Measurements from ENCODE around the gene LHFPL4.

The LHFPL4 gene

GRCh38 chr3:9455596-9456131 is 98.0 kb downstream of the LHFPL4 start:
- Histone ChIP-seq H3K9me3 (ENCODE audit: control insufficient read depth, low read length) (no peaks in the 10 kb centered on the region), H2AFZ (ENCODE audit: low read depth, low read length) (no peak overlapping the region), H2BK12ac (ENCODE audit: low read length in 2 of 2) (no peak overlapping the region), H3K4me1 (ENCODE audit: control insufficient read depth, insufficient read depth, low read depth, low read length) (no peaks in the 10 kb centered on the region), H3K4ac (ENCODE audit: low read depth in 1 of 2, low read length in 2 of 2) (no peak overlapping the region), H2BK15ac (ENCODE audit: low read depth, poor library complexity, severe bottlenecking) (no peak overlapping the region), H3K9ac (ENCODE audit: low read length) (no peak overlapping the region), H2BK5ac (ENCODE audit: low read depth, low read length, poor library complexity, severe bottlenecking) (no peak overlapping the region), H3K27me3 (ENCODE audit: control insufficient read depth in 1 of 2, insufficient read depth in 1 of 2, low read length in 2 of 2) (no peaks in the 10 kb centered on the region), H3K4me3 (ENCODE audit: insufficient read depth in 1 of 2, low read depth in 1 of 2, low read length in 2 of 2) (no peak overlapping the region), H3K23ac (ENCODE audit: low read length in 2 of 2) (no peak overlapping the region), H3K14ac (ENCODE audit: low read length in 2 of 2) (no peak overlapping the region), H4K91ac (ENCODE audit: low read length) (no peak overlapping the region), H2BK120ac (ENCODE audit: low read depth, low read length) (no peak overlapping the region), H2AK5ac (ENCODE audit: low read length, severe bottlenecking) (no peak overlapping the region), H3K79me1 (replicated peaks; ENCODE audit: low read length, poor library complexity, severe bottlenecking) (peaks cover 6% of the 10 kb centered on the region), H4K8ac (ENCODE audit: low read length) (no peak overlapping the region), H3K27ac (ENCODE audit: low read length, poor library complexity, severe bottlenecking) (no peak overlapping the region), H3K18ac (ENCODE audit: low read depth in 1 of 2, low read length in 2 of 2) (no peak overlapping the region), H3K36me3 (ENCODE audit: control insufficient read depth in 1 of 2, insufficient read depth in 2 of 2, low read depth in 1 of 2, low read length in 2 of 2) (peaks cover 21 to 93% of the 10 kb centered on the region in 2 experiments), H3K4me2 (ENCODE audit: low read length, poor library complexity, severe bottlenecking) (no peak overlapping the region)
- no CpG with 5 or more reads among the region's 1 CpG for WGBS
- no peak for DNase-seq

GRCh38 chr3:9452417-9452816 is 101.2 kb downstream of the LHFPL4 start:
- peaks cover 29 to 95% of the 10 kb centered on the region in 2 experiments for H3K36me3 ChIP-seq (ENCODE audit: control insufficient read depth in 1 of 2, insufficient read depth in 2 of 2, low read depth in 1 of 2, low read length in 2 of 2)
- H3K14ac ChIP-seq (ENCODE audit: low read length in 2 of 2), result no peak overlapping the region
- no peak overlapping the region for H3K23ac ChIP-seq (ENCODE audit: low read length in 2 of 2)
- no peak overlapping the region for H4K8ac ChIP-seq (ENCODE audit: low read length)
- no peak overlapping the region for H2AFZ ChIP-seq (ENCODE audit: low read depth, low read length)
- no peak overlapping the region for H3K4ac ChIP-seq (ENCODE audit: low read depth in 1 of 2, low read length in 2 of 2)
- no peaks in the 10 kb centered on the region for H3K9me3 ChIP-seq (ENCODE audit: control insufficient read depth, low read length)
- H2BK15ac ChIP-seq (ENCODE audit: low read depth, poor library complexity, severe bottlenecking), result no peak overlapping the region
- H3K4me1 ChIP-seq (ENCODE audit: control insufficient read depth, insufficient read depth, low read depth, low read length), result no peaks in the 10 kb centered on the region
- peak; percentile 64 for DNase-seq
- H3K4me3 ChIP-seq (ENCODE audit: insufficient read depth in 1 of 2, low read depth in 1 of 2, low read length in 2 of 2), result peak overlapping the region in 1 of 2 experiments; percentile 1
- H3K9ac ChIP-seq (ENCODE audit: low read length), result peak overlapping the region; percentile 56
- WGBS, result 100% methylated on average over 1 of the region's 2 CpGs
- peaks cover 3% of the 10 kb centered on the region for H3K79me1 ChIP-seq (replicated peaks; ENCODE audit: low read length, poor library complexity, severe bottlenecking)
- H4K91ac ChIP-seq (ENCODE audit: low read length), result no peak overlapping the region
- H2BK120ac ChIP-seq (ENCODE audit: low read depth, low read length), result no peak overlapping the region
- H3K27me3 ChIP-seq (ENCODE audit: control insufficient read depth in 1 of 2, insufficient read depth in 1 of 2, low read length in 2 of 2), result no peaks in the 10 kb centered on the region
- H2AK5ac ChIP-seq (ENCODE audit: low read length, severe bottlenecking), result no peak overlapping the region
- H3K27ac ChIP-seq (ENCODE audit: low read length, poor library complexity, severe bottlenecking), result no peak overlapping the region
- H2BK5ac ChIP-seq (ENCODE audit: low read depth, low read length, poor library complexity, severe bottlenecking), result no peak overlapping the region
- H3K18ac ChIP-seq (ENCODE audit: low read depth in 1 of 2, low read length in 2 of 2), result no peak overlapping the region
- H3K4me2 ChIP-seq (ENCODE audit: low read length, poor library complexity, severe bottlenecking), result no peak overlapping the region
- no peak overlapping the region for H2BK12ac ChIP-seq (ENCODE audit: low read length in 2 of 2)

- H3K4ac ChIP-seq (ENCODE audit: low read depth in 1 of 2, low read length in 2 of 2), result no peak overlapping the region
- 100% methylated on average over 2 of the region's 2 CpGs for WGBS
- no peak overlapping the region for H2BK15ac ChIP-seq (ENCODE audit: low read depth, poor library complexity, severe bottlenecking)
- no peaks in the 10 kb centered on the region for H3K9me3 ChIP-seq (ENCODE audit: control insufficient read depth, low read length)
- no peak overlapping the region for H2BK120ac ChIP-seq (ENCODE audit: low read depth, low read length)
- no peak for DNase-seq
- H3K18ac ChIP-seq (ENCODE audit: low read depth in 1 of 2, low read length in 2 of 2), result no peak overlapping the region
- H3K4me2 ChIP-seq (ENCODE audit: low read length, poor library complexity, severe bottlenecking), result no peak overlapping the region
- no peak overlapping the region for H2AFZ ChIP-seq (ENCODE audit: low read depth, low read length)
- H3K23ac ChIP-seq (ENCODE audit: low read length in 2 of 2), result no peak overlapping the region
- no peak overlapping the region for H2BK12ac ChIP-seq (ENCODE audit: low read length in 2 of 2)
- H3K27ac ChIP-seq (ENCODE audit: low read length, poor library complexity, severe bottlenecking), result no peak overlapping the region
- no peaks in the 10 kb centered on the region for H3K4me1 ChIP-seq (ENCODE audit: control insufficient read depth, insufficient read depth, low read depth, low read length)
- no peak overlapping the region for H3K14ac ChIP-seq (ENCODE audit: low read length in 2 of 2)
- H2BK5ac ChIP-seq (ENCODE audit: low read depth, low read length, poor library complexity, severe bottlenecking), result no peak overlapping the region
- H3K4me3 ChIP-seq (ENCODE audit: insufficient read depth in 1 of 2, low read depth in 1 of 2, low read length in 2 of 2), result no peak overlapping the region
- no peaks in the 10 kb centered on the region for H3K27me3 ChIP-seq (ENCODE audit: control insufficient read depth in 1 of 2, insufficient read depth in 1 of 2, low read length in 2 of 2)
- no peak overlapping the region for H2AK5ac ChIP-seq (ENCODE audit: low read length, severe bottlenecking)
- H4K8ac ChIP-seq (ENCODE audit: low read length), result no peak overlapping the region
- H3K9ac ChIP-seq (ENCODE audit: low read length), result no peak overlapping the region
- H4K91ac ChIP-seq (ENCODE audit: low read length), result no peak overlapping the region
- peaks cover 7% of the 10 kb centered on the region for H3K79me1 ChIP-seq (replicated peaks; ENCODE audit: low read length, poor library complexity, severe bottlenecking)
- peaks cover 30 to 98% of the 10 kb centered on the region in 2 experiments for H3K36me3 ChIP-seq (ENCODE audit: control insufficient read depth in 1 of 2, insufficient read depth in 2 of 2, low read depth in 1 of 2, low read length in 2 of 2)
These were observed 102.6 kb downstream of the LHFPL4 start for GRCh38 chr3:9450991-9451390.

- Histone ChIP-seq H3K18ac (ENCODE audit: low read depth in 1 of 2, low read length in 2 of 2) (no peak overlapping the region), H3K4ac (ENCODE audit: low read depth in 1 of 2, low read length in 2 of 2) (no peak overlapping the region), H2AFZ (ENCODE audit: low read depth, low read length) (no peak overlapping the region), H3K79me1 (replicated peaks; ENCODE audit: low read length, poor library complexity, severe bottlenecking) (peaks cover 7% of the 10 kb centered on the region), H3K4me2 (ENCODE audit: low read length, poor library complexity, severe bottlenecking) (no peak overlapping the region), H2BK12ac (ENCODE audit: low read length in 2 of 2) (no peak overlapping the region), H4K91ac (ENCODE audit: low read length) (no peak overlapping the region), H2AK5ac (ENCODE audit: low read length, severe bottlenecking) (no peak overlapping the region), H2BK5ac (ENCODE audit: low read depth, low read length, poor library complexity, severe bottlenecking) (no peak overlapping the region), H3K4me3 (ENCODE audit: insufficient read depth in 1 of 2, low read depth in 1 of 2, low read length in 2 of 2) (no peak overlapping the region), H3K27me3 (ENCODE audit: control insufficient read depth in 1 of 2, insufficient read depth in 1 of 2, low read length in 2 of 2) (no peaks in the 10 kb centered on the region), H2BK15ac (ENCODE audit: low read depth, poor library complexity, severe bottlenecking) (no peak overlapping the region), H2BK120ac (ENCODE audit: low read depth, low read length) (no peak overlapping the region), H3K9me3 (ENCODE audit: control insufficient read depth, low read length) (no peaks in the 10 kb centered on the region), H3K27ac (ENCODE audit: low read length, poor library complexity, severe bottlenecking) (no peak overlapping the region), H4K8ac (ENCODE audit: low read length) (no peak overlapping the region), H3K9ac (ENCODE audit: low read length) (no peak overlapping the region), H3K36me3 (ENCODE audit: control insufficient read depth in 1 of 2, insufficient read depth in 2 of 2, low read depth in 1 of 2, low read length in 2 of 2) (peaks cover 30 to 95% of the 10 kb centered on the region in 2 experiments), H3K23ac (ENCODE audit: low read length in 2 of 2) (no peak overlapping the region), H3K14ac (ENCODE audit: low read length in 2 of 2) (no peak overlapping the region), H3K4me1 (ENCODE audit: control insufficient read depth, insufficient read depth, low read depth, low read length) (no peaks in the 10 kb centered on the region)
- DNase-seq, result no peak
- WGBS, result 100% methylated on average over 1 of the region's 1 CpG
These were observed 103.5 kb downstream of the LHFPL4 start for GRCh38 chr3:9450126-9450525.
